ENCODE measurements around the gene CCR7. TPM values are rescaled to one million over a fixed set of nuclear protein-coding genes. Genes with fewer than 3 reads are reported as not detected.

The CCR7 gene
- total and polyA plus RNA-seq, 2 of the 13 experiments (the other 11 are each of a cell fraction or from before 2014, with no cell fraction given), result 0.04 to 0.53 TPM

- TF ChIP-seq, protein P1, sequence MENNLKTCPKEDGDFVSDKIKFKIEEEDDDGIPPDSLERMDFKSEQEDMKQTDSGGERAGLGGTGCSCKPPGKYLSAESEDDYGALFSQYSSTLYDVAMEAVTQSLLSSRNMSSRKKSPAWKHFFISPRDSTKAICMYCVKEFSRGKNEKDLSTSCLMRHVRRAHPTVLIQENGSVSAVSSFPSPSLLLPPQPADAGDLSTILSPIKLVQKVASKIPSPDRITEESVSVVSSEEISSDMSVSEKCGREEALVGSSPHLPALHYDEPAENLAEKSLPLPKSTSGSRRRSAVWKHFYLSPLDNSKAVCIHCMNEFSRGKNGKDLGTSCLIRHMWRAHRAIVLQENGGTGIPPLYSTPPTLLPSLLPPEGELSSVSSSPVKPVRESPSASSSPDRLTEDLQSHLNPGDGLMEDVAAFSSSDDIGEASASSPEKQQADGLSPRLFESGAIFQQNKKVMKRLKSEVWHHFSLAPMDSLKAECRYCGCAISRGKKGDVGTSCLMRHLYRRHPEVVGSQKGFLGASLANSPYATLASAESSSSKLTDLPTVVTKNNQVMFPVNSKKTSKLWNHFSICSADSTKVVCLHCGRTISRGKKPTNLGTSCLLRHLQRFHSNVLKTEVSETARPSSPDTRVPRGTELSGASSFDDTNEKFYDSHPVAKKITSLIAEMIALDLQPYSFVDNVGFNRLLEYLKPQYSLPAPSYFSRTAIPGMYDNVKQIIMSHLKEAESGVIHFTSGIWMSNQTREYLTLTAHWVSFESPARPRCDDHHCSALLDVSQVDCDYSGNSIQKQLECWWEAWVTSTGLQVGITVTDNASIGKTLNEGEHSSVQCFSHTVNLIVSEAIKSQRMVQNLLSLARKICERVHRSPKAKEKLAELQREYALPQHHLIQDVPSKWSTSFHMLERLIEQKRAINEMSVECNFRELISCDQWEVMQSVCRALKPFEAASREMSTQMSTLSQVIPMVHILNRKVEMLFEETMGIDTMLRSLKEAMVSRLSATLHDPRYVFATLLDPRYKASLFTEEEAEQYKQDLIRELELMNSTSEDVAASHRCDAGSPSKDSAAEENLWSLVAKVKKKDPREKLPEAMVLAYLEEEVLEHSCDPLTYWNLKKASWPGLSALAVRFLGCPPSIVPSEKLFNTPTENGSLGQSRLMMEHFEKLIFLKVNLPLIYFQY (CRISPR knock-in tag; IDR thresholded peaks at IDR 0.05; ENCODE audit: borderline replicate concordance), result no peak
- TF ChIP-seq ZZZ3 (CRISPR knock-in tag; IDR thresholded peaks at IDR 0.05; ENCODE audit: borderline replicate concordance), result no peak
- TF ChIP-seq AKAP8 (CRISPR knock-in tag; IDR thresholded peaks at IDR 0.05), result no peak
- no peak for TF ChIP-seq CREM (IDR thresholded peaks at IDR 0.05)
- no peak for TF ChIP-seq CREM (CRISPR knock-in tag; IDR thresholded peaks at IDR 0.05)
- TF ChIP-seq JDP2 (CRISPR knock-in tag; IDR thresholded peaks at IDR 0.05; ENCODE audit: borderline replicate concordance), result no peak
- TF ChIP-seq ZNF20 (CRISPR knock-in tag; IDR thresholded peaks at IDR 0.05), result no peak
- TF ChIP-seq SMYD3 (CRISPR knock-in tag; IDR thresholded peaks at IDR 0.05), result no peak
- TF ChIP-seq KAT7 (CRISPR knock-in tag; IDR thresholded peaks at IDR 0.05; ENCODE audit: borderline replicate concordance), result no peak
Observed at GRCh38 chr17:40528692-40529417, 36.4 kb downstream of the CCR7 start (continued).

DNA sequence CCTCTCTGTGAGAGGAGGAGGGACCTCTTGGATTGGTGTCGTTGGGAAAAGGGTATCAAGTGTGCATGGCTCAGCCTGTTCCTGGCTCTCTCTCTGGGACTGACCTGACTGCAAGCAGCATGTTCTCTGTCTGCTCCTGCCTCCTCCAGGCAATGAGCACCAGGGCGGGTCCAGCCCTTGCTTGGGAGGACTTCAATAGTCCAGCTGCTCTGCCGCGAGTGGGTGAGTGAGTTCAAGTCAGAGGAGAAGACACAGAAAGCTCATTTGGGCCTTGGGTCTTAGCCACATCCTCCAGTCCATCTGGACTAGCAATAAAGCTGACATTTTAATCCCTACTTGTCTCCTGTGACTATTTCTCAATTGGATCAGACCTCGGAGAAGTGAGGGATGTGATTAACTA, 38.6 kb downstream of the CCR7 start:
- Histone ChIP-seq H2AFZ (ENCODE audit: low read length) (no peak overlapping the region), H3K79me2 (ENCODE audit: insufficient read depth, low read length) (no peaks in the 10 kb centered on the region), H3K9ac (ENCODE audit: insufficient read depth, low read depth, low read length) (no peak overlapping the region), H3K9me3 (ENCODE audit: low read length) (peaks cover 11% of the 10 kb centered on the region), H3K27ac (ENCODE audit: extremely low read length, insufficient read depth, low read length) (no peak overlapping the region), H4K20me1 (ENCODE audit: insufficient read depth, low read length) (no peaks in the 10 kb centered on the region), H3K27me3 (ENCODE audit: control insufficient read depth in 1 of 2, insufficient read depth in 2 of 2, low read length in 2 of 2) (no peaks in the 10 kb centered on the region), H3K4me2 (ENCODE audit: low read depth, low read length) (no peak overlapping the region), H3K36me3 (replicated peaks in 1 of 2; ENCODE audit: control insufficient read depth in 1 of 2, insufficient read depth in 2 of 2, low read length in 2 of 2) (no peaks in the 10 kb centered on the region), H3K4me1 (ENCODE audit: insufficient read depth, low read length) (peaks cover 26% of the 10 kb centered on the region), H3K4me3 (replicated peaks in 1 of 3; ENCODE audit: insufficient read depth in 1 of 3, low read depth in 2 of 3, low read length in 3 of 3) (no peak overlapping the region)
- WGBS (ENCODE audit: low lambda C conversion rate), result 86% methylated on average over 5 of the region's 5 CpGs
- no peak for DNase-seq (ENCODE audit: low spot score)
- intact Hi-C loops (cut with micrococcal nuclease; ENCODE audit: unreplicated experiment), result no loop called here
- FAIRE-seq, result no peak
- ATAC-seq, result no peak
- BruUV-seq (replicated peaks), result no TSS peak
- ChIA-PET POLR2A (no interaction called here), CTCF (ENCODE audit: low intra/inter-chr PET ratio, low total read pairs) (no interaction called here)
- in situ Hi-C loops (cut with HindIII; ENCODE audit: extremely low pct_ligation_motif_present, low pct_unique_long_range_greater_than_20kb), result no loop called here
- TF ChIP-seq ZNF263 (CRISPR knock-in tag; IDR thresholded peaks at IDR 0.05), result peak; percentile 36; the same call in 1 of the 2 replicates
- TF ChIP-seq SIX4 (CRISPR knock-in tag; IDR thresholded peaks at IDR 0.05), result no peak
- TF ChIP-seq ZSCAN29 (CRISPR knock-in tag; conservative IDR thresholded peaks at IDR 0.05), result no peak
- TF ChIP-seq IRF1 (CRISPR knock-in tag; IDR thresholded peaks at IDR 0.05; ENCODE audit: low read depth), result no peak
- TF ChIP-seq ZNF839 (CRISPR knock-in tag; IDR thresholded peaks at IDR 0.05; ENCODE audit: borderline replicate concordance), result no peak
- no peak for TF ChIP-seq MXD4 (CRISPR knock-in tag; IDR thresholded peaks at IDR 0.05)
- TF ChIP-seq SNAPC5 (CRISPR knock-in tag; IDR thresholded peaks at IDR 0.05; ENCODE audit: borderline replicate concordance), result no peak
- TF ChIP-seq, protein P2, sequence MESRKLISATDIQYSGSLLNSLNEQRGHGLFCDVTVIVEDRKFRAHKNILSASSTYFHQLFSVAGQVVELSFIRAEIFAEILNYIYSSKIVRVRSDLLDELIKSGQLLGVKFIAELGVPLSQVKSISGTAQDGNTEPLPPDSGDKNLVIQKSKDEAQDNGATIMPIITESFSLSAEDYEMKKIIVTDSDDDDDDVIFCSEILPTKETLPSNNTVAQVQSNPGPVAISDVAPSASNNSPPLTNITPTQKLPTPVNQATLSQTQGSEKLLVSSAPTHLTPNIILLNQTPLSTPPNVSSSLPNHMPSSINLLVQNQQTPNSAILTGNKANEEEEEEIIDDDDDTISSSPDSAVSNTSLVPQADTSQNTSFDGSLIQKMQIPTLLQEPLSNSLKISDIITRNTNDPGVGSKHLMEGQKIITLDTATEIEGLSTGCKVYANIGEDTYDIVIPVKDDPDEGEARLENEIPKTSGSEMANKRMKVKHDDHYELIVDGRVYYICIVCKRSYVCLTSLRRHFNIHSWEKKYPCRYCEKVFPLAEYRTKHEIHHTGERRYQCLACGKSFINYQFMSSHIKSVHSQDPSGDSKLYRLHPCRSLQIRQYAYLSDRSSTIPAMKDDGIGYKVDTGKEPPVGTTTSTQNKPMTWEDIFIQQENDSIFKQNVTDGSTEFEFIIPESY (CRISPR knock-in tag; IDR thresholded peaks at IDR 0.05), result peak; percentile 23; the same call in 1 of the 2 replicates
